Prostate gland (tissue), 2 donors: ENCODE measurements around the gene HERPUD1.

Experiments
- CTCF ChIP-seq, 4 experiments: fragments of 200-600 bp in 2 of 4; fragments of 450-650 bp in 2 of 4; sonication (generic) in 2 of 4; IDR thresholded peaks; 1 replicate in 3 of 4; 2 replicates in 1 of 4; pipeline ENCODE4 v1.5.1; 2016 to 2019; ENCODE audit warnings: antibody characterized with exemption in 4 of 4, mild to moderate bottlenecking in 2 of 4, moderate library complexity in 2 of 4
- POLR2A ChIP-seq: fragments of 450-650 bp; IDR thresholded peaks from one replicate; pipeline ENCODE4 v1.6.1; 2016; ENCODE audit warnings: antibody characterized with exemption, mild to moderate bottlenecking

- TF ChIP-seq CTCF (IDR thresholded peaks at IDR 0.05) (no peak), POLR2A (no peak)
Observed at GRCh38 chr16:56897026-56897799, 34.7 kb upstream of the HERPUD1 start.
